ENCODE data around the gene CSAD. TPM values are rescaled to one million over a fixed set of nuclear protein-coding genes. Genes with fewer than 3 reads are reported as not detected.

The CSAD gene
- total and polyA plus RNA-seq, 10 donors = 17.9 to 73.0 (median 36.3) TPM

DNA sequence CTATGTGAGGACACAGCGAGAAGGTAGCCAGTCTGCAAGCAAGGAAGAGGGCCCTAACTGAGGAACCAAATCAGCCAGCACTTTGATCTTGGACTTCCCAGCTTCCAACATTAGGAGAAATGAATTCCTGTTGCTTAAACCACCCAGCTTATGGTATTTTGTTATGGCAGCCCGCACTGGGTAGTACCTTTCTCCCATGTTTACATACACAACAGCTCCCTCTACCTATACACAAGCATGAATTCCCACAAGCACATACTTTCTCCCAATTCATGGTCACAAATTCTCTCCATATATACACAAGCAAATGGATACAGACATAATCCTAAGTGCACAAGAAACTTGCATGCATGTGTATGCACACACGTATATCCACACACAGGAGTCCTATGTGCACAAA, 19.0 kb upstream of the CSAD start:
- H3K4me1 ChIP-seq = peaks cover 38 to 91% (median 76%) of the 10 kb centered on the region in 6 donors
- no peaks in the 10 kb centered on the region for H3K9me3 ChIP-seq
- peak overlapping the region in 1 of 8 donors; percentile 38 for H3K4me3 ChIP-seq
- H3K27me3 ChIP-seq (replicated peaks in 1 of 7) = no peaks in the 10 kb centered on the region
- peaks cover 0 to 38% (median 9%) of the 10 kb centered on the region in 6 donors for H3K36me3 ChIP-seq
- 84 to 93% (median 88%) methylated on average over 3 of the region's 3 CpGs for WGBS, 5 donors
- intact Hi-C loops (cut with DNase I; ENCODE audit: low total_unique reads) = loop anchor here (10.0 kb wide), 1 partner anchor 125 kb away; the partner anchor contains the start of gene SPRYD3
- TF ChIP-seq CTCF (IDR thresholded peaks at IDR 0.05 in 8 of 11, conservative IDR thresholded peaks at IDR 0.05 in 3 of 11) (no peak), POLR2A (IDR thresholded peaks at IDR 0.05) (no peak), POLR2AphosphoS5 (IDR thresholded peaks at IDR 0.05) (no peak)
- peak overlapping the region in 2 of 8 donors; percentile 65 to 72 for H3K27ac ChIP-seq
- no peak for DNase-seq

- intact Hi-C loops (cut with DNase I; ENCODE audit: low total_unique reads) = no loop called here
- Histone ChIP-seq H3K4me3 (peak overlapping the region in 2 of 8 donors; percentile 12 to 56), H3K9me3 (no peaks in the 10 kb centered on the region), H3K27ac (peak overlapping the region in 6 of 8 donors; percentile 45 to 72 (median 59)), H3K4me1 (peaks cover 38 to 85% (median 68%) of the 10 kb centered on the region in 6 donors), H3K36me3 (peaks cover 0 to 49% (median 10%) of the 10 kb centered on the region in 6 donors), H3K27me3 (replicated peaks in 1 of 7) (no peaks in the 10 kb centered on the region)
- TF ChIP-seq POLR2AphosphoS5 (IDR thresholded peaks at IDR 0.05) = no peak
- no peak for TF ChIP-seq POLR2A (IDR thresholded peaks at IDR 0.05)
- TF ChIP-seq CTCF (IDR thresholded peaks at IDR 0.05 in 8 of 11, conservative IDR thresholded peaks at IDR 0.05 in 3 of 11) = no peak
- DNase-seq = no peak
- WGBS, 5 donors = 27 to 54% (median 51%) methylated on average over 5 of the region's 5 CpGs
Observed at GRCh38 chr12:53198486-53199110, 17.9 kb upstream of the CSAD start.

DNA sequence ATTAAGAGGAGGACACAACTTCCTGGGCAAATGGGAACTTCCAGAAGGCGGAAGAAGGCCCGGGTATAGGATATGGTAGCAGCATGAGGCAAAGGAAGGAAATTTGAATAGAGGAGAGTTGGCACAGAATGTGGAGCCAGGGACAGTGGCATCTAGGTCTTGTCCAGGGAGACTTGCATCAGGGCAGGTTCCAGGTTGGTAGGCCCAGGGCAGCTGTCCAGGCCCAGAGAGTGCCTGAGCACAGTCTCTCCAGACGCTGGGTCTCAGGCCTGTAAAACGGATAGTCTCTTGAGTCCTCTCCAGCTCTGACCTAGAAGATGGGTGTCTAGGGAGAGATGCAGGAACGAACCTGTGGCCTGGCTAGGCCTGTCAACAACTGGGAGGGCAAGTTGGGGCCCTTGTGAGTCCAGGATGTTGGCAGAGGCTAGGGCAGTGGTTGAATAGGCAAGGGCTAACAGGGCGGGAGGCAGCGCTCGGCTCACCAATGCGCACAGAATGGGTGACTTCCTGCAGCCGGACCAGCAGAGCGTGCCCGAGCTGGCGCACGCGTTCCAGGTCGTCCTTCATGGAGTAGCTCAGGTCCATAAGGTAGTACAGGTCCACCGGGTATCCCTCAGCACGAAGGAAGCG, 16.4 kb upstream of the CSAD start:
- intact Hi-C loops (cut with DNase I; ENCODE audit: low total_unique reads) = no loop called here
- no peaks in the 10 kb centered on the region for H3K27me3 ChIP-seq (replicated peaks in 1 of 7)
- H3K4me1 ChIP-seq = peaks cover 38 to 72% (median 59%) of the 10 kb centered on the region in 6 donors
- peak overlapping the region; percentile 27 to 72 (median 50) for H3K27ac ChIP-seq
- WGBS, 5 donors = 57 to 79% (median 72%) methylated on average over 16 to 19 of the region's 19 CpGs
- TF ChIP-seq POLR2A (IDR thresholded peaks at IDR 0.05) (no peak), POLR2AphosphoS5 (IDR thresholded peaks at IDR 0.05) (peak in 1 of 3 donors; percentile 56), CTCF (IDR thresholded peaks at IDR 0.05 in 8 of 11, conservative IDR thresholded peaks at IDR 0.05 in 3 of 11) (no peak)
- peaks cover 0 to 64% (median 22%) of the 10 kb centered on the region in 6 donors for H3K36me3 ChIP-seq
- H3K4me3 ChIP-seq = peak overlapping the region in 4 of 8 donors; percentile 4 to 56 (median 24)
- H3K9me3 ChIP-seq = no peaks in the 10 kb centered on the region
- no peak for DNase-seq

- intact Hi-C loops (cut with DNase I; ENCODE audit: low total_unique reads) = no loop called here
Observed at GRCh38 chr12:53196486-53196885, 15.8 kb upstream of the CSAD start.

More at GRCh38 chr12:53196486-53196885, 15.8 kb upstream of the CSAD start:
- no peaks in the 10 kb centered on the region for H3K9me3 ChIP-seq
- no peaks in the 10 kb centered on the region for H3K27me3 ChIP-seq (replicated peaks in 1 of 7)
- peak overlapping the region in 1 of 8 donors; percentile 72 for H3K27ac ChIP-seq
- no peak for DNase-seq
- TF ChIP-seq POLR2AphosphoS5 (IDR thresholded peaks at IDR 0.05) (peak in 1 of 3 donors; percentile 63), CTCF (IDR thresholded peaks at IDR 0.05 in 8 of 11, conservative IDR thresholded peaks at IDR 0.05 in 3 of 11) (no peak)
- 86 to 93% (median 90%) methylated on average over 13 to 14 of the region's 14 CpGs for WGBS, 5 donors
- no peak overlapping the region for H3K4me3 ChIP-seq
- H3K4me1 ChIP-seq = peaks cover 33 to 65% (median 52%) of the 10 kb centered on the region in 6 donors
- peaks cover 0 to 71% (median 29%) of the 10 kb centered on the region in 6 donors for H3K36me3 ChIP-seq
